Iris pigment epithelial cell (primary cell): ENCODE measurements around the gene NXF1.
"Not testable (repeated sequence)": the region's sequence is repeated elsewhere in the genome, so short reads cannot be mapped to it uniquely, and the experiment has no call there.

Source experiments
- DNase-seq: peaks from one replicate; pipeline ENCODE4 v3.0.0-alpha.2; 2011; ENCODE audit warnings: low read depth

Gene NXF1

GRCh38 chr11:62787005-62787759 is 18.1 kb downstream of the NXF1 start, which contains the start of gene TMEM179B:
Gene TMEM179B (plus strand): TSS chr11:62787402. CDS start chr11:62787432, 30 bp downstream.
- peak; percentile 98 for DNase-seq

DNA sequence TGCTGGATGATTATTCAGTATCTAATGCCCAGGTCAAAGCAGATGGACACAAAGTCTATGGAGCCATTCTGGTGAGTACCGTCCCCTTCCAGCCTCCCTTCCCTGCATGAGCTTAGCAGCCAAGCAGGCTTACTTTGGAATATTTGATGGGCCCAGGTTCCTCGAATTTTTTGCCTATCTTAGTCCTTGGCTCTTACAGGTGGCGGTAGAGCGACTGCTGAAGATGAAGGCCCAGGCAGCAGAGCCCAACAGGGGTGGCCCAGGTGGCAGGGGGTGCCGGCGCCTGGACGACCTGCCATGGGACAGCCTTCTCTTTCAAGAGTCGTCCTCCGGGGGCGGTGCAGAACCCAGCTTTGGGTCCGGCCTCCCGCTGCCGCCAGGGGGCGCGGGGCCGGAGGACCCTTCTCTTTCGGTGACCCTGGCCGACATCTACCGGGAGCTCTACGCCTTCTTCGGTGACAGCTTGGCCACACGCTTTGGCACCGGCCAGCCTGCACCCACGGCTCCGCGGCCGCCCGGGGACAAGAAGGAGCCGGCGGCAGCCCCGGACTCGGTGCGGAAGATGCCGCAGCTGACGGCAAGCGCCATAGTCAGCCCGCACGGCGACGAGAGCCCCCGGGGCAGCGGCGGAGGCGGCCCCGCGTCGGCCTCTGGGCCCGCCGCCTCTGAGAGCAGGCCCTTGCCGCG is 18.8 kb downstream of the NXF1 start:
- peak; percentile 75 for DNase-seq

GRCh38 chr11:62782753-62783152 is 22.5 kb downstream of the NXF1 start:
- no peak for DNase-seq

DNA sequence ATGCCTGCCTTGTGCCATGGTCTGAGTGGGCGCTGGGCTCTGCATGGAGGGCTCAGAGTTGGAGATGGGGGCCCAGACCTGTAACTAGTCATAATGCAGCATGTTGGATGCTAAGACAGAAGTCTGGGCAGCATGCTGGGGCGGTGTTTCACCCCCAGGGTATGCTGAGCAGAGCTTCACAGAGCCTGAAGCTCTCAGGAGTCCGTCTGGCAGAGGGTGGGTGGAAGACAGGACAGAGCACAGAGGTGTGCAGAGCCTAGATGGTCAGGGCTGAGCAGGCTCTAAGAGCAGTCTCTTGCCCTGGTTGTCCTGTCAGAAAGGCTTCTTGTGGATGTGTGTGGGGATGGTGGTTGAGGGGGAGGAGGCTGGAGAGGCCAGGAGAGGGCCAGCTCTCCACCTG is 26.8 kb downstream of the NXF1 start:
- no peak for DNase-seq

GRCh38 chr11:62777389-62777788 is 27.9 kb downstream of the NXF1 start:
- DNase-seq: no peak

- no peak for DNase-seq
Observed at GRCh38 chr11:62775646-62776045, 29.6 kb downstream of the NXF1 start.

GRCh38 chr11:62774407-62774806 is 30.8 kb downstream of the NXF1 start:
- DNase-seq: no peak

DNA sequence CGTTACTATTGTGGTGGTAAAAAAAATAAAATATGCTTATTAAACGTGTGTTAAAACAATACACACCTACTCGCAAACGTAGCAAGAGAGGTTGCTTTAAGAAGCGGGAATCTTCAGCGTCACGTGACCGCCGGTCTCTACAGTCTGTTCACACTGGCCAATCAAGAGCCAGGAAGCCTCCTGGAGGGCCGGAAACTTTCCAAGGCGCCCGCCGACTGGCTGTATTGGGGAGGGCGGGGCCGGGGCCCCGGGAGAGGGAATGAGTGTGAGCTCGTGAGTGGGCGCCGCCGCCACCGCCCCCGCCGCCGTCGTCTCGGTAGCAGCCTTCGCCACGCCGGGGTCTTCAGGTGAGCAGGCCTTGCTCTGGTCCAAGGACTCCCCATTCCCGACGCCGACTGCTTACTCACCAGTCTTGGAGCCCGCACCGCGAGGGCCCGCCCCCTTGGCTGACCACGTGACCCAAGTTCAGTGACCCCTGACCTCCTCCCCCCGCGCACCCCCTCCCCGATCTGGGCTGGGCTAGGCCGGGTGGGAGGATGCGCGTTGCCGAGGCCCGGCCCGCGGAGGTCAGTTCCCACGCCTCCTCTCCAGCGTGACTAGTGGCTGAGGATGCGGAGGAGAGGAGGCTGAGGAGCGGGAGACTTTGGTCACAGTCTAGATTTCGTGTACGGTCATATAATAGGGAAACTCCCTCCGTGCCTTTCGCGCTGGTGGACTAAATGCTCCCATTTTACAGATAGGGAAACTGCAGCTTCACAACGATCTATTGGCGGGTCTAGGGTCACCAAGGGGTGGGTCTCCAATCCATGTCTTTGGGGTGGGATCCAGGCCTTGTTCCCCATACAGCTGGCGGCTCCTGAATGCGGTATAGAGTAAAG is 33.9 kb downstream of the NXF1 start, which contains the start of gene TAF6L:
Gene TAF6L (plus strand): TSS at position 253 of the 878 bp plus-strand sequence. CDS start 4,388 bp downstream, outside the sequence.
- DNase-seq: peak; percentile 97

DNA sequence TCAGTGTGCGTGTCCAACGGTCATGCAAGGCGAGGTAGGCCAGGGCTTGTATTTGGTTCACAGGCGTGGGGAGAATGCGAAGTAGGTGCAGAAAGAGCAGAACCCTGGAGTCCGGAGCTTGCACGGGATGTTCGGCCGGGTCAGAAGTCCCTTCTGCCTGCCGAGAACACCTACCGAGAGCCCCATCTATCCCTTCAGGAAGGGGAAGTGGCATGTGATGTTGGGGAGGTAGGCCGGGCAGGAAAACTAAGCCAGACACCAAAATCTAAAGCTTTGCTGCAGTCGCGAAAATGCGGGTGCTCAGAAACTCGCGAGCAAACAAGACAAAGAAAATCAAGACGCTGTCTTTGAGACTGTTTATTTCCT is 34.5 kb downstream of the NXF1 start:
- DNase-seq: no peak

DNA sequence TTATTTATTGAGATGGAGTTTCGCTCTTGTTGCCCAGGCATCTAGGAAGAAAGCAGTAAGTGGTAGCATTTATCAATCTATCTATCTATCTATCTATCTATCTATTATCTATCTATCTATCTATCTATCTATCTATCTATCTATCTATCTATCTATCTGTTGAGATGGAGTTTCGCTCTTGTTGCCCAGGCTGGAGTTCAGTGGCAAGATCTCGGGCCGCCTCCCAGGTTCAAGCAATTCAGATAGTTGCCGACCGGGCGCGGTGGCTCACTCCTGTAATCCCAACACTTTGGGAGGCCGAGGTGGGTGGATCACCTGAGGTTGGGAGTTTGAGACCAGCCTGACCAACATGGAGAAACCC is 44.4 kb downstream of the NXF1 start:
- not testable (repeated sequence) for DNase-seq

DNA sequence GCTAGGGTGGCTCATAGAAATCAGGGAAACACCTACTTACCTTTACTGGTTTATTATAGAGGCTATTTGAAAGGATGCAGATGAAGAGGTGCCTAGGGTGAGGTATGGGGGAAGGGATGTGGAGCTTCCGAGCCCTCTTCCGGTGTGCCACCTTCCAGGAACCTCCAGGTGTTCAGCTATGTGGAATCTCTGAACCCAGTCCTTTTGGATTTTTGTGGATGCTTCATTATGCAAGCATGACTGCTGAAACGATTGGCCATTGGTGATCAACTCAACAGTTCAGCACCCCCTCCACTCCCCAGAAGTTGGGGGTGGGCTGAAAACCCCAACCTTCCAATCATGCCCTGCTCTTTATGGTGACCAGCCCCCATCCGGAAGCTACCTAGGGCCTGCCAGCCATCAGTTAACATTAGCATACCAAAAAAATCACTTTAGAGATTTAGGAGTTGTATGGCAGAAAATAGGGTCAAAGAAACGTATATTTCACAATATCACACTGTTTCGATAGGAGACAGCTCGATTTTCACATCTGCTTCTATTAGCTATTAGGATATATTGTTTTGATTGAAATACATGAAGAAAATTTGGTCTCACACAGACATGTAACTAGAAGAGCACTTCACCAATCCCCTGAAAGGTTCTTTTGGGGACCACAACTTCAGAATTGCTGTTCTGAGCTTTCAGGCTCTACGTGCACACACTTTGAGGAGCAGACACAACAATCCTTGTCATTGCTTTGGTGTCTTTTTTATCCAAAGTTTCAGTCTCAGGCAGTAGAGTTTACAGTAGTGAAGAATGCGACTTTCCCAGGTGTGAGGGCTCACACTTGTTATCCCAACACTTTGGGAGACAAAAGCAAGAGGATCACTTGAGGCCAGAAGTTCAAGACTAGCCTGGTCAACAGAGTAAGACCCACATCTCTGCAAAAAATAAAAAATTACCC is 47.1 kb downstream of the NXF1 start:
- no peak for DNase-seq

GRCh38 chr11:62755086-62755615 is 50.1 kb downstream of the NXF1 start:
- DNase-seq: no peak

- peak; percentile 100 for DNase-seq
Observed at GRCh38 chr11:62753736-62754603, 51.3 kb downstream of the NXF1 start, which contains the start of gene ZBTB3. Gene ZBTB3 (minus strand): TSS chr11:62754160. CDS start chr11:62753664, 496 bp downstream.

DNA sequence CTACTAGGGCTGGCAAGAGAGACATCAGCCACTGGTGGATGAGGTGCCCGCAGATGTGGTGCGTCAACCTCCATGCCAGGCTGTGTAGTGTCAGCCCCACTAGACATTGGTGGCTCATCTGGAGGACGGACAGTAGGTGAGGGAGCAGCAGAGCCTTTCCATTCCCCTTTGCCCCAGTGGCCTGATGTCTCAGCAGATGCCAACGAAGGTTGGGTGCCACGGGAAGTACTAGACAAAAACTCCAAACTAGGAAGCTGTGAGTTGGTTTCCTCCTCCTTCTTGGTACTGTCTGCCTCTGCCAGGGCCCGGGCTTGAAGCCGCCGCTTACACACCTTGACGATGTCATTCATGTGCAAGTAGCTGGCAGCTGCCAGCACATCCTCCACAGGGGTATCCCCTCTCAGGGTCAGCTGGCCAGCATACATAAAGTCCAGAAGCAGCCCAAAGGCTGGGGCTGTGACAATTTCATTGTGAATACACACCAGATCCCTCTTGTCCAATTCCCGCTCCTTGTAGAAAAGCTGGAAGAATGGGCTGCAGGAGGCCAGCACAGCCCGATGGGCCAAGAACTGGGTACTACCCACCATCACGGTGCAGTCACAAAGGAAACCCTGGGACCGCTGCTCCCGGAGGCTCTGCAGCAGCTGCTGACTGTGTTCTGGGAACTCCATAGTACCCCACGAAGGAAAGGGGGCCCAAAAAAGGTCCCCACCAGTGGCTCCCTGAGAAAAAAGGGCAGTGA is 52.1 kb downstream of the NXF1 start:
- no peak for DNase-seq

GRCh38 chr11:62752177-62752785 is 53.0 kb downstream of the NXF1 start:
- DNase-seq: no peak

DNA sequence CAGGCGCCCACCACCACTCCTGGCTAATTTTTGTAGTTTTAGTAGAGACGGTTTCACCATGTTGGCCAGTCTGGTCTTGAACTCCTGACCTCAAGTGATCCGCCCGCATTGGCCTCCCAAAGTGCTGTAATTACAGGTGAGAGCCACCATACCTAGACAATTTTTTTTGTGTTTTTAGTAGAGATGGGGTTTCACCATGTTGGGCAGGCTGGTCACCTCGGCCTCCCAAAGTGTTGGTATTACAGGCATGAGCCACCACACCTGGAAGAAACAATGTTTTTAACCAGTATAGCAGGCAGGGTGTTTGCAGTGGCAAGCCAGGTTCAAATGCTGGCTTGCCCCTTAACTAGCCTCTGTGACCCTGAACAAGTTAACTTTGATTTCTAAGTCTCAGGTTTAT is 55.3 kb downstream of the NXF1 start:
- DNase-seq: not testable (repeated sequence)

- no peak for DNase-seq
Observed at GRCh38 chr11:62747475-62748160, 57.6 kb downstream of the NXF1 start.
